LNCaP clone FGC (cell line): Measurements from ENCODE around the gene DNM3.

ENCODE experiments used
- DNase-seq: peaks from one replicate; pipeline ENCODE4 v3.0.0-alpha.2; 2011; ENCODE audit warnings: low read depth
- H3K4me3 ChIP-seq: 2 replicates; pipeline ENCODE4 v1.5.1; 2011; ENCODE audit warnings: mild to moderate bottlenecking, low read depth, low read length, control low read depth
- CTCF ChIP-seq: IDR thresholded peaks from 2 replicates; pipeline ENCODE4 v1.5.1; 2012; ENCODE audit warnings: mild to moderate bottlenecking; ENCODE audit not compliant: control insufficient read depth, insufficient read depth; ENCODE audit errors: extremely low read depth

Gene DNM3

GRCh38 chr1:171913385-171913784 is 72.1 kb downstream of the DNM3 start:
- TF ChIP-seq CTCF, result no peak
- DNase-seq, result peak; percentile 26
- no peak overlapping the region for H3K4me3 ChIP-seq

GRCh38 chr1:171916315-171916771 is 75.0 kb downstream of the DNM3 start:
- no peak overlapping the region for H3K4me3 ChIP-seq
- no peak for DNase-seq
- no peak for TF ChIP-seq CTCF

- TF ChIP-seq CTCF, result no peak
- DNase-seq, result no peak
- no peak overlapping the region for H3K4me3 ChIP-seq
These were observed 76.0 kb downstream of the DNM3 start for GRCh38 chr1:171917331-171917730.

- DNase-seq, result no peak
- H3K4me3 ChIP-seq, result no peak overlapping the region
- no peak for TF ChIP-seq CTCF
These were observed 78.9 kb downstream of the DNM3 start for GRCh38 chr1:171919891-171920887.

GRCh38 chr1:171922999-171923398 is 81.7 kb downstream of the DNM3 start:
- no peak overlapping the region for H3K4me3 ChIP-seq
- DNase-seq, result no peak
- no peak for TF ChIP-seq CTCF

- TF ChIP-seq CTCF, result no peak
- no peak for DNase-seq
- no peak overlapping the region for H3K4me3 ChIP-seq
These were observed 87.8 kb downstream of the DNM3 start for GRCh38 chr1:171929121-171929520.

- DNase-seq, result no peak
- no peak for TF ChIP-seq CTCF
- no peak overlapping the region for H3K4me3 ChIP-seq
These were observed 90.5 kb downstream of the DNM3 start for GRCh38 chr1:171931752-171932151.
